GM12864 (cell line): Measurements from ENCODE around the gene CDCA7L.
"Not testable (repeated sequence)": the region's sequence is repeated elsewhere in the genome, so short reads cannot be mapped to it uniquely, and the experiment has no call there.

Experiments used
- DNase-seq: peaks from one replicate; pipeline ENCODE4 v3.0.0-alpha.2; 2011; ENCODE audit warnings: low read depth
- H3K4me3 ChIP-seq: 2 replicates; pipeline ENCODE4 v1.5.1; 2011; ENCODE audit warnings: mild to moderate bottlenecking, low read depth, low read length, control low read depth
- TF ChIP-seq, protein P1 (sequence below): IDR thresholded peaks from 2 replicates; pipeline ENCODE4 v1.5.1; 2011; ENCODE audit warnings: low read depth, mild to moderate bottlenecking, moderate library complexity, low read length, control low read depth, inconsistent platforms; ENCODE audit errors: missing control alignments

CDCA7L gene

DNA sequence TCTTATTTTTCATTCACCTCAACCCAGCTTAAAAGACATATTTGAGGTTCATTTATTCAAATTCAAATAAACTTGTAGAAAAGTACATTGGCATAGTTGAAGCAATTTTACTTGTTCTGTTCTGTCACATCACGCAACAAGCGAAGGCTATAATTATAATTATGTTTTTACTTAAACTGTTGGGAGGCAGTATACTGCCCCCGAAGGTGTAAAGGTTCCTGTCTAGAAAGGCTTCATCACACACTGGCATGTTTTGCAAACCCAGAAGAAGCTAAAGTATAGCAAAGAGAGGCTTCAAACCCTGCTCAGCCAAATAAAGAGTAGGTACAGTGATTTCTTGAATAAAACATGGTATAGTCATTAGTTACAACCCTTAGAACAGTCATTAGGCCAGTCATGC lies 62.6 kb downstream of the CDCA7L start:
- H3K4me3 ChIP-seq = no peak overlapping the region
- DNase-seq = no peak
- TF ChIP-seq, protein P1, sequence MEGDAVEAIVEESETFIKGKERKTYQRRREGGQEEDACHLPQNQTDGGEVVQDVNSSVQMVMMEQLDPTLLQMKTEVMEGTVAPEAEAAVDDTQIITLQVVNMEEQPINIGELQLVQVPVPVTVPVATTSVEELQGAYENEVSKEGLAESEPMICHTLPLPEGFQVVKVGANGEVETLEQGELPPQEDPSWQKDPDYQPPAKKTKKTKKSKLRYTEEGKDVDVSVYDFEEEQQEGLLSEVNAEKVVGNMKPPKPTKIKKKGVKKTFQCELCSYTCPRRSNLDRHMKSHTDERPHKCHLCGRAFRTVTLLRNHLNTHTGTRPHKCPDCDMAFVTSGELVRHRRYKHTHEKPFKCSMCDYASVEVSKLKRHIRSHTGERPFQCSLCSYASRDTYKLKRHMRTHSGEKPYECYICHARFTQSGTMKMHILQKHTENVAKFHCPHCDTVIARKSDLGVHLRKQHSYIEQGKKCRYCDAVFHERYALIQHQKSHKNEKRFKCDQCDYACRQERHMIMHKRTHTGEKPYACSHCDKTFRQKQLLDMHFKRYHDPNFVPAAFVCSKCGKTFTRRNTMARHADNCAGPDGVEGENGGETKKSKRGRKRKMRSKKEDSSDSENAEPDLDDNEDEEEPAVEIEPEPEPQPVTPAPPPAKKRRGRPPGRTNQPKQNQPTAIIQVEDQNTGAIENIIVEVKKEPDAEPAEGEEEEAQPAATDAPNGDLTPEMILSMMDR = no peak

DNA sequence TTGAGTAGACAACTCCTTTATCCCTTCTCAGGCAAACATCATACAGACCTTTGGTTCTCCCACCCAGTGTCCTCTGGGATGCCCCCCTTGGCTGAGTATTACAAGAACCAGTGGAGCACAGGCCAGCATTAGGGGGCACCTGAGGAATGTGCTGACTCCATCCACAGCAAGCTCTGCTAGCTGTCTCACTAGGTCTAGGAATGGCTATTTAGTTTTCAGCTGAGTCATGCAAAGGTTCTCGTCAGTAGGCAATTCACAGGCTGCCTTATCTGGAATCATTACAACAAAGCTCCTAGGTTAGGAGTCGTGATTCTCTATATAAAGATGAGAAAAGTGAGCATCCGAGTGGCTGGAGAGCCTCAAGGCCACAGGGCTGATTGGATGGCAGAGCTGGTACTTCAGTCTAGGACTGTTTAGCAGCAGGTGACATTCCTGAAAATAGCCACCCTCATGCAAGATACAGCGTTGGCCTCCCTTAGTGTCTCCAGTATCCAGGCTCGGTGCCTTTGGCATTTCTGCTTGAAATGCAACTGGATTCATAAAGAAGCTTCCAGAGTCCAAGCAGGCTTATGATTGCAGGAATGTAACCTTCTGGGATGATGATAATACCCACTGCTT lies 75.8 kb downstream of the CDCA7L start:
- DNase-seq = no peak

DNA sequence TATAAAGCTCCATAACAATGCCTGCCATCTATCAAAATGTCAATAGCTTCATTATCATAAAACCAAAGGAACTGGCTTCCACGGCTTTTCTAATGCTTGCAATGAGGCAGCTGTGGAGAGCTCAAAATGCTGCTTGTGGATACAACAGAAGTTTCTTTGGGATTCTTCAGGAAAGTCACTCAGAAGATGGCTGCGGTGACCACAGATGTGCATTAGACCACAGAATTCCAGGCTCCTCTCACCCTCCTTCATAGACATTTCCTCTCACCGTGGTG lies 77.2 kb downstream of the CDCA7L start:
- no peak overlapping the region for H3K4me3 ChIP-seq
- TF ChIP-seq, protein P1 = no peak
- DNase-seq = no peak

More for the DNA sequence above, 75.8 kb downstream of the CDCA7L start:
- TF ChIP-seq, protein P1 = no peak
- H3K4me3 ChIP-seq = no peak overlapping the region

DNA sequence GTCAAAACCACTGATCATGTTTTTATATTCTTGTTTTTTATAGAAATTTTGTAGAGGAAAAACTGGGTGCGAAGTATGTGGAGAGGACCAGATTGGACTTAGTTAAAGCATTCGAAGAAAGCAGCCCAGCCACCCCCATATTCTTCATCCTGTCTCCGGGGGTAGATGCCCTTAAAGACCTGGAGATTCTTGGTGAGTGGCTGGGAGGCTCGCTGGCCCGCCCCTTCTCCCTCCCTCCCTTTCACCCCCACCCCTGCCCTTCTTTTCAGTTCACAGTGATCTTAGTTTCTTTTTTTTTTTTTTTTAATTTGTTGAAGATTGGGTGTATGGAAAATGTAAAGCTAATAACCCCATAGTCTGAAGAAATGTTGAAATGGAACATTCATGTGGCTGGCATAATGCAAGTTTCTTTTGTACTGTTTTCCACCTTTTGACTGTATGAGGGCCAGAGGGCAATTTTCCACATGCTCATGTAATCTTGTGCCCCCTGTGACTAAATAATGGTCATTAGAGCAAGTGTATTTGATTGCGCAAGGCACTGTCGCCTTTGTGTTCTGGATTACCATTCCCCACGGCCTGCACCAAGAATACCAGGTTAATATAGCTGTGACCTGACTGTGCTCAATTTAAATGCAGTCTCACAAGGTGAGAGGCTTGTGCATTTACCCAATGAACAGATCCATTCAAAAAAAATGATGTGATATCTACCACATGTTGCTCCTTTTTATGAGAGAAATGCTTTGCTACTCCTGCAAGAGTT lies 77.7 kb downstream of the CDCA7L start:
- no peak for DNase-seq
- TF ChIP-seq, protein P1 = no peak
- no peak overlapping the region for H3K4me3 ChIP-seq

DNA sequence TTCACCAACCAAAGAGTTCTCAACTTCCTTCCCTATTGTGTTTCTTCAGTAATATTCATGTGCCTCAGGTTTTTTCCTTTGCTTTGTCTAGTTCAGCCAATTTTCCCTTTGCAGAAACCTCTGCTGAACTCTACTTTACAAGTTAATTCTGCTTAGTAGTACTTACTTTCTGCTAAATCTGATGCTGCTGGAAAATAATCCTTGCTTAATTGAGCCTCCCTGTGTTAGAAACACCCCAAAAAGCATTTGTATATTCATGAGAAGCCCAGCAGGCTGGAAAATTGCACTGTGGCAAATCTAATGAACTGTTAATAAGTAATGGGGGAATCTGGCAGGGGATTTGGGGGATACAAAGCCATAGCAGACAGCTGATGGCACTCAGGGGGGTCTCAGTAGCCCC lies 78.5 kb downstream of the CDCA7L start:
- no peak overlapping the region for H3K4me3 ChIP-seq
- TF ChIP-seq, protein P1 = no peak
- DNase-seq = no peak

DNA sequence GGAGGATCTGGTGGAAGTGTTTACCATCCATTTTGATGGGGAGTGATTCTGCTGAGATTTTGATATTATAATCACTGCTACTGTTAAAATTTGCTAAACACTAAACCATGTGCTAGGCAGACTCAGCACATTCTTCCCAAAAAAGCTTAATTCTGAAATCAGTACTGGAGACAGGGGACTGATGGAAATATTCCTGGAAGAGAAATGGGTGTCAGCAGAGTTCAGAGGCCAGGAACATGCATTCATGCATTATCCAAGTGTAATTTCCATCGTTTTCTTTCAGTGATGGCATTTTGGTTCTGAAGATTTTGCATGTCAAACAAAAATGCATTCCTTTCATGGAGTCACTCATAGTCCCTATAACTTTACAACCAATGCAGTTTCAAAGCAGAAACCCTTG lies 79.0 kb downstream of the CDCA7L start:
- TF ChIP-seq, protein P1 = no peak
- no peak for DNase-seq
- H3K4me3 ChIP-seq = no peak overlapping the region

DNA sequence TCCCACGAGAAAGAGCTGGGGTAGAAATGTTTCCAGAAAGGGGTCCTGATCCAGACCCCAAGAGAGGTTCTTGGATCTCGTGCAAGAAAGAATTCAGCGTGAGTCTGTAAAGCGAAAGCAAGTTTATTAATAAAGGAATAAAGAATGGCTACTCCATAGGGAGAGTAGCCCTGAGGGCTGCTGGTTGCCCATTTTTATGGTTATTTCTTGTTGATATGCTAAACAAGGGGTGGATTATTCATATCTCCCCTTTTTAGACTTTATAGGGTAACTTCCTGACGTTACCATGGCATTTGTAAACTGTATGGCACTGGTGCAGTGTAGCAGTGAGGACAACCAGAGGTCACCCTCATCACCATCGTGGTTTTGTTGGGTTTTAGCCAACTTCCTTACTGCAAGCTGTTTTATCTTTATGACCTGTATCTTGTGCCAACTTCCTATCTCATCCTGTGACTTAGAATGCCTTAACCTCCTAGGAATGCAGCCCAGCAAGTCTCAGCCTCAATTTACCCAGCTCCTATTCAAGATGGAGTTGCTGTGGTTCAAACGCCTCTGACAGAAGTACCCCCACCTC lies 80.0 kb downstream of the CDCA7L start:
- H3K4me3 ChIP-seq, DNase-seq: not testable (repeated sequence)
